H1 (cell line): ENCODE measurements around the gene DCTN5. TPM values are rescaled to one million over a fixed set of nuclear protein-coding genes. Genes with fewer than 3 reads are reported as not detected.

ENCODE experiments used
- CTCF ChIA-PET: fragments of 300-600 bp; sonication (Branson Sonifier 250); formaldehyde crosslinking; loops from one replicate; lab custom pipeline; 2021; ENCODE audit not compliant: partially characterized antibody; lab: Charles Lee
- POLR2A ChIA-PET: fragments of 300-600 bp; sonication (Branson Sonifier 250); formaldehyde crosslinking; loops from one replicate; lab custom pipeline; 2021; ENCODE audit warnings: inconsistent platforms; ENCODE audit not compliant: partially characterized antibody; lab: Charles Lee
- DNase-seq, 2 experiments: peaks; one replicate each; pipeline versions ENCODE4 v3.0.0 to v3.0.0-alpha.2; 2010 to 2022; ENCODE audit warnings: low spot score in 2 of 2, low read depth in 1 of 2, mixed read lengths in 1 of 2
- FAIRE-seq: peaks from 2 replicates; lab custom pipeline; 2011; peaks lifted over from hg19 to GRCh38; lab: Jason Lieb, UNC
- H2AFZ ChIP-seq: 2 replicates; pipeline ENCODE4 v1.8.1; 2012; ENCODE audit warnings: low read length, inconsistent platforms
- H2AK5ac ChIP-seq: 2 replicates; pipeline ENCODE4 v1.6.1; 2013; ENCODE audit warnings: low read depth, low read length
- H2BK120ac ChIP-seq: replicated peaks from 2 replicates; pipeline ENCODE3; 2013; ENCODE audit warnings: low read depth, low read length, inconsistent platforms
- H2BK12ac ChIP-seq: 2 replicates; pipeline ENCODE4 v1.6.1; 2013; ENCODE audit warnings: low read depth, low read length
- H2BK15ac ChIP-seq: 2 replicates; pipeline ENCODE4 v1.6.1; 2013; ENCODE audit warnings: low read length
- H2BK20ac ChIP-seq: 2 replicates; pipeline ENCODE4 v1.6.1; 2013; ENCODE audit warnings: low read length
- H2BK5ac ChIP-seq: 2 replicates; pipeline ENCODE4 v1.6.1; 2013; ENCODE audit warnings: low read depth, low read length
- H3K14ac ChIP-seq: 2 replicates; pipeline ENCODE4 v1.6.1; 2013; ENCODE audit warnings: inconsistent platforms; ENCODE audit not compliant: insufficient read length
- H3K18ac ChIP-seq: 2 replicates; pipeline ENCODE4 v1.6.1; 2013; ENCODE audit warnings: low read length; ENCODE audit errors: extremely low read depth
- H3K23ac ChIP-seq: 2 replicates; pipeline ENCODE4 v1.6.1; 2013; ENCODE audit warnings: inconsistent platforms; ENCODE audit not compliant: insufficient read length
- H3K23me2 ChIP-seq: 2 replicates; pipeline ENCODE4 v1.6.1; 2013; ENCODE audit warnings: low read depth, low read length
- H3K27ac ChIP-seq: 2 replicates; pipeline ENCODE4 v1.6.1; 2011; ENCODE audit warnings: low read depth, low read length, inconsistent platforms
- H3K27me3 ChIP-seq, 4 experiments: replicated peaks in 1 of 4; 1 replicate in 1 of 4; 2 replicates in 3 of 4; pipeline versions ENCODE4 v1.6.1 to v1.8.1; 2011 to 2013; ENCODE audit warnings: low read length in 3 of 4, mild to moderate bottlenecking in 3 of 4, inconsistent platforms in 2 of 4, mixed read lengths in 2 of 4, moderate library complexity in 1 of 4; ENCODE audit not compliant: control insufficient read depth in 3 of 4, insufficient read depth in 3 of 4; ENCODE audit errors: extremely low read depth in 1 of 4
- H3K36me3 ChIP-seq, 4 experiments: 2 replicates each; pipeline versions ENCODE4 v1.6.1 to v1.8.1; 2011 to 2013; ENCODE audit warnings: mild to moderate bottlenecking in 4 of 4, low read length in 3 of 4, moderate library complexity in 2 of 4, control low read depth in 1 of 4, inconsistent platforms in 1 of 4; ENCODE audit not compliant: insufficient read depth in 4 of 4, control insufficient read depth in 2 of 4
- H3K4ac ChIP-seq: replicated peaks from 2 replicates; pipeline ENCODE3; 2013; ENCODE audit warnings: low read length, low read depth, mixed read lengths, inconsistent platforms; ENCODE audit not compliant: insufficient read length
- H3K4me1 ChIP-seq, 4 experiments: replicated peaks in 1 of 4; 1 replicate in 1 of 4; 2 replicates in 3 of 4; pipeline versions ENCODE4 v1.6.1 to v1.8.1; 2011 to 2013; ENCODE audit warnings: low read length in 3 of 4, inconsistent platforms in 2 of 4, mixed read lengths in 1 of 4; ENCODE audit not compliant: insufficient read depth in 4 of 4, control insufficient read depth in 3 of 4
- H3K4me2 ChIP-seq, 2 experiments: 2 replicates each; pipeline versions ENCODE4 v1.6.1 to v1.8.1; 2011 to 2013; ENCODE audit warnings: low read depth in 2 of 2, low read length in 2 of 2, control low read depth in 1 of 2, inconsistent platforms in 1 of 2, mild to moderate bottlenecking in 1 of 2; ENCODE audit not compliant: insufficient read depth in 1 of 2
- H3K4me3 ChIP-seq, 4 experiments: fragments of 200-600, 300-600 bp in 1 of 4; sonication (generic), shearing (Covaris generic), sonication (Bioruptor Twin) in 1 of 4; 2 replicates each; pipeline versions ENCODE4 v1.5.1 to v1.8.1; 2011 to 2016; ENCODE audit warnings: low read length in 4 of 4, low read depth in 3 of 4, control low read depth in 2 of 4, inconsistent platforms in 2 of 4, mild to moderate bottlenecking in 2 of 4, mixed read lengths in 1 of 4, moderate library complexity in 1 of 4; ENCODE audit not compliant: insufficient read depth in 2 of 4; ENCODE audit errors: extremely low read depth in 1 of 4
- H3K56ac ChIP-seq: replicated peaks from 2 replicates; pipeline ENCODE3; 2013; ENCODE audit warnings: low read depth, mild to moderate bottlenecking, mixed read lengths, low read length, inconsistent platforms; ENCODE audit not compliant: insufficient read length
- H3K79me1 ChIP-seq: 2 replicates; pipeline ENCODE4 v1.6.1; 2013; ENCODE audit warnings: low read depth, low read length, control low read depth
- H3K79me2 ChIP-seq, 2 experiments: 2 replicates each; pipeline versions ENCODE4 v1.6.1 to v1.8.1; 2012 to 2013; ENCODE audit warnings: low read length in 2 of 2, mild to moderate bottlenecking in 2 of 2, inconsistent platforms in 1 of 2; ENCODE audit not compliant: insufficient read depth in 2 of 2, control insufficient read depth in 1 of 2
- H3K9ac ChIP-seq, 4 experiments: replicated peaks in 1 of 4; 1 replicate in 1 of 4; 2 replicates in 3 of 4; pipeline versions ENCODE4 v1.6.1 to v1.8.1; 2011 to 2013; ENCODE audit warnings: low read depth in 3 of 4, low read length in 3 of 4, control low read depth in 2 of 4, mild to moderate bottlenecking in 2 of 4, moderate library complexity in 2 of 4, inconsistent platforms in 1 of 4; ENCODE audit errors: extremely low read depth in 1 of 4
- H3K9me3 ChIP-seq, 2 experiments: 2 replicates each; pipeline versions ENCODE4 v1.6.1 to v1.8.1; 2012 to 2013; ENCODE audit warnings: mild to moderate bottlenecking in 2 of 2, moderate library complexity in 2 of 2, control low read depth in 1 of 2, inconsistent platforms in 1 of 2, low read depth in 1 of 2, low read length in 1 of 2, mixed read lengths in 1 of 2; ENCODE audit not compliant: insufficient read depth in 2 of 2
- H4K20me1 ChIP-seq, 2 experiments: replicated peaks in 1 of 2; 2 replicates each; pipeline versions ENCODE3 to v1.8.1; 2011 to 2013; ENCODE audit warnings: inconsistent platforms in 2 of 2, low read length in 2 of 2, mild to moderate bottlenecking in 1 of 2; ENCODE audit not compliant: insufficient read depth in 2 of 2, control insufficient read depth in 1 of 2
- H4K5ac ChIP-seq: 2 replicates; pipeline ENCODE4 v1.6.1; 2013; ENCODE audit warnings: low read length, low read depth, mixed read lengths, inconsistent platforms; ENCODE audit not compliant: insufficient read length
- H4K8ac ChIP-seq: 2 replicates; pipeline ENCODE4 v1.8.0; 2013; ENCODE audit warnings: mild to moderate bottlenecking, moderate library complexity, low read length, inconsistent platforms; ENCODE audit not compliant: insufficient read depth; ENCODE audit errors: extremely low read depth
- H4K91ac ChIP-seq: replicated peaks from 2 replicates; pipeline ENCODE3; 2013; ENCODE audit warnings: low read length, mixed read lengths, inconsistent platforms; ENCODE audit not compliant: insufficient read length
- ATF3 ChIP-seq: IDR thresholded peaks from 2 replicates; pipeline ENCODE4 v1.6.1; 2011; ENCODE audit warnings: low read depth, mild to moderate bottlenecking, low read length; ENCODE audit not compliant: insufficient read depth
- BRCA1 ChIP-seq: IDR thresholded peaks from 2 replicates; pipeline ENCODE4 v1.6.1; 2012; ENCODE audit warnings: low read depth, low read length, improper control_type of control experiment
- KDM1A ChIP-seq: fragments of 200-600, 300-600 bp; sonication (generic); IDR thresholded peaks from 2 replicates; pipeline ENCODE4 v1.7.1; 2016; ENCODE audit warnings: mild to moderate bottlenecking, low read length, borderline replicate concordance
- RXRA ChIP-seq: IDR thresholded peaks from 2 replicates; pipeline ENCODE4 v1.6.1; 2011; ENCODE audit warnings: low read depth, mild to moderate bottlenecking, low read length, moderate library complexity; ENCODE audit not compliant: insufficient read depth
- TAF7 ChIP-seq: optimal IDR thresholded peaks from 2 replicates; pipeline ENCODE3; 2011; ENCODE audit warnings: low read depth, mild to moderate bottlenecking, inconsistent platforms, low read length, moderate library complexity, borderline replicate concordance
- TCF12 ChIP-seq: IDR thresholded peaks from 2 replicates; pipeline ENCODE4 v1.6.1; 2011; ENCODE audit warnings: low read depth, mild to moderate bottlenecking, low read length
- TEAD4 ChIP-seq: IDR thresholded peaks from 2 replicates; pipeline ENCODE4 v1.6.1; 2012; ENCODE audit warnings: low read depth, low read length, inconsistent platforms, mixed read lengths
- WGBS, 2 experiments: shearing (Covaris generic) in 1 of 2; methylation state at CpG; one replicate each; pipeline versions ENCODE4 v1.1.6 to v1.1.7; 2013 to 2015; ENCODE audit warnings: low lambda C conversion rate in 2 of 2, mixed read lengths in 2 of 2, inconsistent platforms in 1 of 2, low coverage in 1 of 2, missing lambda C conversion rate in 1 of 2; ENCODE audit not compliant: insufficient replicate concordance in 2 of 2, insufficient coverage in 1 of 2, insufficient read length in 1 of 2; ENCODE audit errors: extremely low coverage in 1 of 2, missing lambda C conversion rate in 1 of 2; 5-methylcytosine and 5-hydroxymethylcytosine counted together
- long read RNA-seq, 2 experiments: library from RNA in 1 of 2; library from capped mRNA in 1 of 2; stranded (forward); transcript quantifications; one replicate each; pipeline ENCODE4 v2.0.0, GENCODE V29; 2021; ENCODE audit warnings: inconsistent platforms in 1 of 2
- polyA minus RNA-seq, 3 experiments: library from RNA; depleted of rRNA, polyadenylated mRNA; stranded (reverse); fragments of >200 nt; gene quantifications; 1 replicate in 2 of 3; 2 replicates in 1 of 3; pipeline ENCODE4 v1.2.3, GENCODE V29; 2011
- polyA plus RNA-seq, 7 experiments: library from polyadenylated mRNA; depleted of rRNA in 3 of 7; stranded (reverse) in 5 of 7; unstranded in 2 of 7; fragments of >200 nt in 5 of 7; fragments of 200-250 nt in 2 of 7; gene quantifications; 1 replicate in 5 of 7; 2 replicates in 1 of 7; 4 replicates in 1 of 7; pipeline versions ENCODE4 v1.2.1 to v1.2.3, GENCODE V29; 2011 to 2013; ENCODE audit warnings: missing spikeins in 2 of 7, mixed read lengths in 2 of 7
- total RNA-seq: library from RNA; stranded (reverse); fragmentation: NEBNext Ultra II Directional; extraction: Animal tissue kit (Norgen Biotek cat#: 25700); gene quantifications from 2 replicates; pipeline ENCODE4 v1.2.1, GENCODE V29; 2021

Gene DCTN5
- total RNA-seq = 74.0 and 75.6 TPM in 2 replicates
- polyA plus RNA-seq (2011; rRNA removed) = 28.6 and 36.0 TPM in 2 replicates
- 55.0 TPM for polyA plus RNA-seq (2011; cell fraction: cytosol; rRNA removed)
- 22.7 TPM for polyA plus RNA-seq (2011; cell fraction: nucleus; rRNA removed)
- 48.8 to 77.9 TPM (median 54.7 TPM) in 4 replicates for polyA plus RNA-seq (2012, experiment 1 of 2)
- polyA plus RNA-seq (2012, experiment 2 of 2) = 17.4 TPM
- 25.9 TPM for polyA plus RNA-seq (2013, experiment 1 of 2)
- polyA plus RNA-seq (2013, experiment 2 of 2) = 24.9 TPM
- polyA minus RNA-seq (2011; rRNA and poly(A)+ RNA removed) = 104 and 170 TPM in 2 replicates
- polyA minus RNA-seq (2011; cell fraction: cytosol; rRNA and poly(A)+ RNA removed) = 41.8 TPM
- 31.7 TPM for polyA minus RNA-seq (2011; cell fraction: nucleus; rRNA and poly(A)+ RNA removed)
- long read RNA-seq, experiment 1, full-length matches to known transcripts = 35 of 51 reads
- long read RNA-seq, experiment 1, partial matches to known transcripts = 4 of 51 reads
- long read RNA-seq, experiment 1, other reads (novel, unspliced or antisense) = 12 of 51 reads
- long read RNA-seq, experiment 2, full-length matches to known transcripts = 38 of 69 reads
- long read RNA-seq, experiment 2, partial matches to known transcripts = 27 of 69 reads
- long read RNA-seq, experiment 2, other reads (novel, unspliced or antisense) = 4 of 69 reads

DNA sequence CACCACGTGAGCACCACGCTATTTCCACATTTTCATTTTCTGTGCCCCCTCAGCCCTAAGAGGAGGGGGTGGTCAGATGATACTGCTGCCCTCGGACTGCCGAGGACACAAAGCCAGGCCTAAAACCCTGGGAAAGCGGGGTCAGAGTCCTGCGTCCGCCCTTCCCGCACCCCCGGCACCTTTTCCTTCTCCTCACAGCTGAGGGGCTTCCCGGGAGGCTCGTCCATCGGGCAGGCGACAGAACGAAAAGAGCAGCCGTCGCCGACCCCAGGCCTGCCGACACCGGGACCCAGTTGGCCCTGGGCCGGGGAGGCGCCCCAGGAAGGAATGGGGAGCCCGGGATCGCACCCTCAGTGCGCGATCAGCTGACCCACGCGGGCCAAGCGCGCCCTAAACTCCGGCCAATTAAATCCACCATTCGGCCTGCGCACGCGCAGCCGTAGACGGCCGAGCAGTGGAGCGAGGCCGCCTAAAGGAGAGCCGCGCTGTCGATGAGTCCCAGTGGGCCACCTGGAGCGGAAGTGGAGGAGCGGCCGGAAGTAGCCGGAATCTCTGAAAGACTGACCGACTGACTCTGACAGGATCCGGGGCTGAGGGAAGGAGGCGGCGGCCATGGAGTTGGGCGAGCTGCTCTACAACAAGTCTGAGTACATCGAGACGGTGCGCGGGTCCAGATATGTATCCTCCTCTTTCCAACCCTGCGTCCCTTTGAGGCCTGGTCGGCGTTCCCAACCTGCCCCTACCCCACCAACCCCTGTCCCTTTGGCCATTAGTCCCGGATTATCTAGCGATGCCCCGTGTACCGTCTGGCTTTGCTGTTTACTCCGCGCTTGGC lies at the start of gene DCTN5, which contains the start of gene PALB2:
Gene DCTN5 (plus strand): TSS at position 536 of the 835 bp plus-strand sequence. CDS start 77 bp downstream, at position 613.
Gene PALB2 (minus strand): TSS at position 380 of the 835 bp plus-strand sequence. CDS start 153 bp downstream, at position 227.
- peak within 1 kb of the TSS; percentile 47; the same call in 1 of the 2 replicates for H2AFZ ChIP-seq
- H2BK5ac ChIP-seq = peak within 1 kb of the TSS; percentile 86
- peak within 1 kb of the TSS; percentile 79 to 81 for H3K4me2 ChIP-seq
- peaks cover 0 to 41% of the 10 kb centered on the region in 2 experiments; a peak in 2 of 4 replicates for H3K79me2 ChIP-seq
- H3K23me2 ChIP-seq = peaks cover 4% of the 10 kb centered on the region; the same call in 1 of the 2 replicates
- H3K79me1 ChIP-seq = no peaks in the 10 kb centered on the region; the same call in 1 of the 2 replicates
- FAIRE-seq = no peak
- peak within 1 kb of the TSS; percentile 94 for H3K56ac ChIP-seq
- H4K5ac ChIP-seq = peak within 1 kb of the TSS; percentile 85
- ChIA-PET CTCF (interaction anchor here (1.2 to 2.3 kb wide), 3 partner anchors 8 to 43 kb away, joined by 3 to 5 read pairs (median 3); partner anchors contain the start of gene PLK1), POLR2A (interaction anchor here (0.7 to 3.2 kb wide), 21 partner anchors 8 to 132 kb away, joined by 3 to 32 read pairs (median 3); partner anchors contain the start of genes EARS2, PLK1 and UBFD1)
- H3K27ac ChIP-seq = peak within 1 kb of the TSS; percentile 85
- no peak within 1 kb of the TSS for H2AK5ac ChIP-seq
- H2BK12ac ChIP-seq = no peak within 1 kb of the TSS; the same call in 1 of the 2 replicates
- H3K4me3 ChIP-seq = peak within 1 kb of the TSS; percentile 83 to 99 (median 96)
- H3K4me1 ChIP-seq = peaks cover 0 to 9% (median 1%) of the 10 kb centered on the region in 4 experiments; a peak in 3 of 7 replicates
- peak within 1 kb of the TSS; percentile 47 for H2BK120ac ChIP-seq
- H3K9ac ChIP-seq = peak within 1 kb of the TSS; percentile 68 to 96 (median 90)
- peak within 1 kb of the TSS; percentile 83 for H4K91ac ChIP-seq
- no peaks in the 10 kb centered on the region for H3K27me3 ChIP-seq
- H3K9me3 ChIP-seq = no peaks in the 10 kb centered on the region
- peak within 1 kb of the TSS; percentile 97 for H4K8ac ChIP-seq
- peaks cover 0 to 3% of the 10 kb centered on the region in 2 experiments for H4K20me1 ChIP-seq
- H3K18ac ChIP-seq = peak within 1 kb of the TSS; percentile 75
- no peak within 1 kb of the TSS for H3K14ac ChIP-seq
- H2BK15ac ChIP-seq = no peak within 1 kb of the TSS
- peaks cover 7 to 32% (median 15%) of the 10 kb centered on the region in 4 experiments for H3K36me3 ChIP-seq
- DNase-seq = peak; percentile 75 to 88
- no peak within 1 kb of the TSS for H3K23ac ChIP-seq
- 3% methylated on average over 56 of the region's 64 CpGs; no CpG with 5 or more reads in 1 of the 2 experiments for WGBS, 2 experiments
- peak within 1 kb of the TSS; percentile 57 for H3K4ac ChIP-seq
- no peak within 1 kb of the TSS for H2BK20ac ChIP-seq
- TF ChIP-seq RXRA = no peak
- TF ChIP-seq TCF12 = peak; percentile 91; the same call in 1 of the 2 replicates
- no peak for TF ChIP-seq TAF7
- peak; percentile 68; the same call in 1 of the 2 replicates for TF ChIP-seq ATF3
- no peak for TF ChIP-seq BRCA1
- TF ChIP-seq TEAD4 = no peak
- TF ChIP-seq KDM1A = no peak
